ENCODE data around the gene BLOC1S6. TPM values are rescaled to one million over a fixed set of nuclear protein-coding genes. Genes with fewer than 3 reads are reported as not detected.
"Not testable (repeated sequence)": the region's sequence is repeated elsewhere in the genome, so short reads cannot be mapped to it uniquely, and the experiment has no call there.

BLOC1S6 gene
- total RNA-seq, 1 donor from 2014 or later = 18.1 TPM

- ATAC-seq = no peak
These were observed 55.1 kb downstream of the BLOC1S6 start for GRCh38 chr15:45641999-45642932.

- ATAC-seq = no peak
These were observed 57.3 kb downstream of the BLOC1S6 start for GRCh38 chr15:45644437-45644836.

GRCh38 chr15:45645026-45645980, 58.1 kb downstream of the BLOC1S6 start:
- peak; percentile 17 for ATAC-seq

GRCh38 chr15:45646220-45646619, 59.0 kb downstream of the BLOC1S6 start:
- no peak for ATAC-seq

- no peak for ATAC-seq
These were observed 60.6 kb downstream of the BLOC1S6 start for GRCh38 chr15:45647828-45648227.

GRCh38 chr15:45648521-45649200, 61.5 kb downstream of the BLOC1S6 start:
- peak; percentile 78 for ATAC-seq

- ATAC-seq = not testable (repeated sequence)
These were observed 62.8 kb downstream of the BLOC1S6 start for GRCh38 chr15:45650007-45650406.

GRCh38 chr15:45650889-45651525, 63.8 kb downstream of the BLOC1S6 start:
- no peak for ATAC-seq

GRCh38 chr15:45653702-45654424, 66.7 kb downstream of the BLOC1S6 start:
- no peak for ATAC-seq

GRCh38 chr15:45654749-45655148, 67.6 kb downstream of the BLOC1S6 start:
- ATAC-seq = no peak

- no peak for ATAC-seq
These were observed 70.1 kb downstream of the BLOC1S6 start for GRCh38 chr15:45657254-45657653.

GRCh38 chr15:45657764-45658545, 70.8 kb downstream of the BLOC1S6 start:
- ATAC-seq = no peak

Other genes with a start within 250 kb of the BLOC1S6 start
- 11.3 TPM for gene GATM, start 208.8 kb upstream of the BLOC1S6 start, total RNA-seq
- gene SLC30A4, start 64.6 kb upstream of the BLOC1S6 start, total RNA-seq = 7.4 TPM
- 125 TPM for gene SQOR, start 47.6 kb downstream of the BLOC1S6 start, total RNA-seq